A673 (cell line): ENCODE data around the gene RASA3.

Experiments
- CTCF ChIP-seq: fragments of 300-800, 200-600 bp; sonication (generic); conservative IDR thresholded peaks from 2 replicates; pipeline ENCODE4 v1.5.1; 2017; ENCODE audit warnings: low read depth, mild to moderate bottlenecking, antibody characterized with exemption, low read length, moderate library complexity, mixed read lengths
- EZH2 ChIP-seq: fragments of 200-600 bp; sonication (generic); IDR thresholded peaks from 2 replicates; pipeline ENCODE4 v1.6.1; 2017; ENCODE audit warnings: borderline replicate concordance, low read depth, mild to moderate bottlenecking, mixed read lengths, antibody characterized with exemption, low read length; ENCODE audit not compliant: poor library complexity, severe bottlenecking

DNA sequence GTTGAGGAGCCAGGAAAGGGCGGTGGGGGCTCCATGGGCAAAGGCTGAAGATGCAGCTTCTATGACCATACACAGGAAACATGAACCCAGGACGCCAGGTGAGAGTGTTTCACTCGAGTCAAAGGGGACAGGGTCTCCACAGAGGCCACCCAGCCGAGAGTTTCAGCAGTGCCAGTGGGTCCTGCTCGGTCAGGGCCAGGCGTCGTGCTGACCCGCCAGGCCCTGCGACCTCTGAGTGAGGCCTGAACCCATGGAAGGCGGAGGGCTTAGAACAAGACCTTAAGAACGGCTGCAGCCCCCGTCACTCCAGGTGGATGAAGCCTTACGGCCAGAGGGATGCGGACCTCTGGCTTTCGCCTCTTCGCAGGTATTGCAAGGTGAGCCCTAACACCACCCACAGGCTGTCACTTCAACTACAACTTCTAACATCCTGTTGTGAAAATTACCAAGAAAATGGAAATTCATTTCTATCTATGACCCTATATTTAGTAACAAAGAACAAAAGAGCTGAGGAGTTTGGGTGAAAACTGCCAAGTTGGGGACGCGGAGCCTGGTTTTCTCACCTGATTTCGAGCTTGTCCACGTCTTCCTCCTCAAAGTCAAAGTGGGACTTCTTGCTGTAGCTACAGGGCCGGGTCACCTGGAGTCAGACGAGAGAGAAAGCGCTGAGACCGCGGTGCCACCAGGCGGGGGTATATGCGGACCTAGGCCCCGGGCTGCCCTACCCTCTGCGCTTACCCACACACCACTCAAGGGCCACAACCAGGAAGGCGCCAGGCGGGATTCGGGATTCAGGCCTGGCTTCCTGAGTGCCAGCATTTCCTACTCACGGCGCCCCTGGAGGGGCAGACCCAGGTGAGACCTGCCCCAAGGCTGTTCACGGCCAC lies 108.5 kb downstream of the RASA3 start:
- TF ChIP-seq CTCF (no peak), EZH2 (no peak)
